HG02610 (cell line): ENCODE results near the gene ADAM10.

ENCODE experiments used
- ATAC-seq: cut with Tn5 transposase; IDR thresholded peaks from one replicate; pipeline ENCODE4 v1.9.1; 2021; ENCODE audit warnings: mild to moderate bottlenecking, moderate library complexity; ENCODE audit not compliant: unreplicated experiment

Gene ADAM10

DNA sequence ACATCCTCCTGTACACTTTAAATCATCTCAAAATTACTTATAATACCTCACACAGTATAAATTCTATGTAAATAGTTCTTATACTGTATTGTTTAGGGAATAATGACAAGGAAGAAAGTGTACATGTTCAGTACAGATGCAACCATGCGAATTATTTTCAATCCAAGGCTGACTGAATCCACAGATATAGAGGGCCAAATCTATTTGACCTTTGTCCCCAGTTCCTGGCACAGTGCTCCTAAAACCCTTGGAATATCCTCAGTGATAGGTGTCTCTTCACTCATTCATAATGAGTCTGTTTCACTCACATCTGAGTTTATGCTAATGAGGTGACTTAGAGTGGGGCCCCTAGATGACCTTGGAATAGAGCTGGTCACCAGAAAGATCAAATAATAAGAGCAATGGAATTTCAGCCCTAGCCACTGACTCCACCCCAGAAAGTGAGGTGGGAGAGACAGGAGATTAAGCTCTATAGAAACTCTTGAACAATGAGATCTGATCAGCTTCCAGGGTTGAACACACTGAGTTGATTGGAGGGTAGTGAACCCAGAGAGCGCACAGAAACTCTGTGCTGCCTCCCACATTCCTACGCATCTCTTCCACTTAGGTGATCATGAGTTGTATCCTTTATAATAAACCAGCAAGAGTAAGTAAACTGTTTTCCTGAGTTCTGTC is 65.3 kb downstream of the ADAM10 start:
- ATAC-seq = no peak

DNA sequence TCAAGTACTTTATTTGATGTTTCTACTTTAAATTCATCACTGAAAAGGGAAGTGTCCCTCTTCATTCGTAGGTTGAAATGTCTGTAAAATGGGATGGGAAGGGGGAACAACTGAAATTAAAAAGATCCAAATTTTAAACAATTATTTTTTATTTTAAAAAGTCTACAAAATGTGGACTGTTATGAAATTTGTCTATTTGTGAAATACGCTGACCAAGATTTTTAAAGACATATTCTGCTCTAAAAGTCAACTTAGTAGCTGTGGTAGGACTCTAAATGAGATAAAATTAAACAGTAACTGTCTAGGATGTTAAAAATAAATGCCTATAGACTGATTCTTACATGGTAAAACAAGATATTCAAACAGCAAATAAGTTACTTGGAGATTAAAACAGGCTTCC is 67.3 kb downstream of the ADAM10 start:
- ATAC-seq = no peak

DNA sequence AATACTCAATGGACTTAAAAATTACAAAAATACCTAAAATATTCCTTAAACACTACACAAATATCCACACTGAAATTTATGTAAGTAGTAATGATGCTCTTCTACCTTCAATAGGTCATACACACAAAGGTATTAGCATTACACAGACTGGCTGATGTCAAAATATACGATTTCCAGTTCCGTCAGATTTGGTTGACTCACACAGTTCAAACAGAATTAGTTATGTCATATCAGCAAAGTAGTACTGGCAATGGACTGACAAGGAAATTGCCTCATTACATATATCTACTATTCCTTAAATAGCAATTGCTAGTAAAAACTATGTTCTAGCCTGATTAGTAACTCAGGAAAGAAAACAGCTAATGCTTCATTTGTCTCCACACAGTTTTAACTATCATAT is 70.8 kb downstream of the ADAM10 start:
- ATAC-seq = no peak

DNA sequence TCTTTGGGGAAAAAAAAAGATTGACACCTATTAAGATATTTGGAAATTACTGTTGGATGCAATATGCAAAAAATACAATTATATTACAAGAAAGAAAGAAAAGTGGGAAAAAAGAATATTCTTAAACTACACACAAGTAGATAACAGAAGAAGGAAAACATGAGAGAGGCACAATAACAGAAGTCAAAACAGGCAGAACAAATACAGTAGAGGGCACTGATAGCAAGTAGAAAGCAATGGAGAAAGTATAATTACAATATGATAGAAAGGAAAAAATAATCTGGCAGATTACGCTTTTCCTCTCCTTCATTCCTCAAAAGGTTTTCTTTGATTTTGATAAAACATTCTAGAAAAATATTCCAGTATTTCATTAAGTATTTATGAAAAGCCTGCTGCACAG is 72.1 kb downstream of the ADAM10 start:
- no peak for ATAC-seq

DNA sequence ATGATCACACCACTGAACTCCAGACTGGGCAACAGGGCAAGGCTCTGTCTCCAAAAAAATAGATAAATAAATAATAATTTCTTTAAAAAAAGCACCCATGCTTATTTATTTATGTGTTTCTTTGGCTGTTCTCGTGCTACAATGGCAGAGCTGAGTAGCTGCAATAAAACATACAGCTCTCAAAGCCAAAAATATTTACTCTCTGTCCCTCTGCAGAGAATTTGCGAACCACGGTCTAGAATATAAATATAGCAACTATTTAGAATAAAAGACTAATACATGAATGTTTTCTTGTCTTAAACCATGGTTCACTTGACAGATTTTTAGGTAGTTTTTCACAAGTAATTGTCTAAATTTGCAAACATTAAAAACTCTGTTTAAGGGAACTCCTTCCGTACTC is 72.7 kb downstream of the ADAM10 start:
- no peak for ATAC-seq

DNA sequence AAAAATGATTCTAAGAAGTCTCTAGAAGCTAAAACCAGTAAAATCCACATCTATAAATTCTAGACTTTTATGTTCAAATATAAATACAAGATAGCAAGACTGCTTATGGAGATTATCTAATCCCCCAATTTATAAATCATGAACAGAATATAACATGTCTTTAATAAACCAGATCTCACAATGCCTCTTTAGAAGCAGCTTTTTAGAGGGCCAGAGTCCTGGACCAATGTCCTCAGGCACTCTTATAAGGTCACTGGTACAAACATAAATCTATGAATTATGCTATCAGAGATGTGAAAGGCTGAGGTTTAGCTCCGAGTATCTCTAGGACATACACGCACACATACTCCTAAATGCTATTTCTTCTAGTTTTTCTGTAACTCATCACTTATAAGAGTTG is 78.3 kb downstream of the ADAM10 start:
- ATAC-seq = no peak

DNA sequence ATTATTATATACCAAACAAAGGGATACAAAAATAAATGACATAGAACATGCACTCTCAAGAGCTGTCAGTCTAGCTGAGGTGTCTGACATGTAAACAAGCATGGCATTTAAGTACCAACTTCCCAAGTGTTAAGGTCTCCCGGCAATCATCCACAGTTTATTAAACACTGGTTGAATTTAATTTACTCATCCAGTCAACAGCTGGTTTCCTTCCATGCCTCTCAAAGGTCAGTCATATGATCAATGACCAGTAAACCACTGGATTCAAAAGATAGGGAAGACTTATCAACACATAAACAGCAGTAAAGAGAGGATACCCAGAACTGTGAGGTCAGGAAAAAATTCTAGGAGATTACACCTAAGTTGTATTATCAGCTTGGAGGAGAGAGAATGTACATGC is 80.4 kb downstream of the ADAM10 start:
- ATAC-seq = no peak

DNA sequence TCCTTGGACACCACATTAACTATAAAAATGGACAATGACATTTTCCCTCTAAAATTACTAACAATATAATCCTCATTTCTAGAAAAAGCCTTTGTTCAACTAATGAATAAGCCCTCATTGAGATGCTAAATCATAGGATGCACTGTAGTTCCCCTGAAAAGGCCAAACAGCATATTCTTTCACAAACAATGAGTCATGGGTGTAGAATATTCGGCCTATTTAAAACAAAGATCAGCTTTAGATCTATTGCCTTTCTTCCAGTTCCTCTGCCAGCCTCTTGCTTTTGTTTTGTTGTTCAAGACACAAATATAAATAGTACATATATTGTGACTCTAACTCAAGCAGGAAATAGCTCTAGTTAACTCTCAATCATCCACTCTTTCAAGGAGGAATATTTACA is 82.5 kb downstream of the ADAM10 start:
- no peak for ATAC-seq

DNA sequence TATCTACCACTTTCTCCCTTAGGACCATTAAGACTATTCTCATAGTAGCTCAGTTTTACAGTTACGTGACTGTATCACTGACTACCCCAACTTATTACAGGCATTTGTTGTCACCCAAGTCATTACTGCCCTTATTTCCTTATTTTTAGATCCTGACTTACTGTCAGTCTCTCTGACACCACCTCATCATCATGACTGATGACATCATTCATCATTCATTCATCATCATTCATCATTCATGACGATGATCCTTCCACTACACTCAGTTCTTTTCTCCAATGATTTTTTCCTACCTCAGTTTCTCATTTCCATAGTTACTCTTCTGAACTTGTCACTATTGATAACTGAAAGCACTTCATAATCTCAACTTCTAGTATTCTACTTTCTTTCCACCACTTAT is 83.8 kb downstream of the ADAM10 start:
- ATAC-seq = no peak

DNA sequence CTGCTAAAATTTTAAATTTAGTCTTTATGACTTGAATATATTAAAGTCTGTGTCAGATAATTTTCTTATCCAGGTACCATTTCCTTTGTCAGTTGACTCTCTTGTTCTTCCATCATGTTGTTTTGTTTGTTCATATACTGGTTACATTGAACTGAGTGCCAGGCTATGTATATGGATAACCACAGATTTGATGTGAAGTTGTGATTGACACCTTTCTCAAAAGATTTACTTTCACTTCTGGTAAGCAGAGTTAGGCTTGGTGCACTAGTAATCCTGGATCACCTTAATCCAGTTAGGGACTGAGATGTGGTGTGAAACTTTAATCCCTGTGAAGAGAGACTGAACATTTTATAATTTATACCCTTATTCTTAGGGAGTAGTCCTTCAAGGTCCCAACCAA is 99.4 kb downstream of the ADAM10 start:
- ATAC-seq = no peak

DNA sequence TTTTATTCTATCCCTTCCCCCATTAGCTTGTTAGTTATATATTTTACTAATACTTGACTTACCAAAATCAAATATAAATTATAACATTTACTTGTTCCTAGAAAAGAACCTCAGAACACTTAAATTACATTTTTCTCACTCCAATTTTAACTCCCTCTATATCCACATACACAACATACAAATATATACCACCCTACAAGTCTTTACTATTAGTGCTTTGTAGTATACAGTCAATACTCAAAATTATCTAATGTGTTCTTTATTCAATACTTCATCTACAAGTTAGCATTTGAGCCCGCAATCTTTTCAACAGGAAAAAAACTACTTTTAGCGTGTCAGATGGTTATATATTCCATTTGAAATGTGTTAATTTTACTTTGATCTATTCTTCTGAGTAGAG is 100.3 kb downstream of the ADAM10 start:
- no peak for ATAC-seq

DNA sequence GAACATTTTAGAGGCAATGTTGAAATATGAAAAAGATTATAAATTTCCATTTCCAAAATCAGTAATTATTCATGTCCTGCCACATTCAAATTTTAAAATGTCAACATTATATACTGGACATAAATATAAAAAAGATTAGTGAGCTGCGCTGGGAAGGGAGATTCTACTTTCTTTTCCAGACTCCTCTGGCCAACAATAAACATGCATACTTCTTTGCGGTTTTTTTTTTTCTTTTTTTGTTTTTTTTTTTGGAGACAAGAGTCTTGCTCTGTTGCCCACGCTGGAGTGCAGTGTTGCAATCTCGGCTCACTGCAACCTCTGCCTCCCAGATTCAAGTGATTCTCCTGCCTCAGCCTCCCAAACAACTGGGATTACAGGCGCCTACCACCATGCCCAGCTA is 105.5 kb downstream of the ADAM10 start:
- no peak for ATAC-seq

DNA sequence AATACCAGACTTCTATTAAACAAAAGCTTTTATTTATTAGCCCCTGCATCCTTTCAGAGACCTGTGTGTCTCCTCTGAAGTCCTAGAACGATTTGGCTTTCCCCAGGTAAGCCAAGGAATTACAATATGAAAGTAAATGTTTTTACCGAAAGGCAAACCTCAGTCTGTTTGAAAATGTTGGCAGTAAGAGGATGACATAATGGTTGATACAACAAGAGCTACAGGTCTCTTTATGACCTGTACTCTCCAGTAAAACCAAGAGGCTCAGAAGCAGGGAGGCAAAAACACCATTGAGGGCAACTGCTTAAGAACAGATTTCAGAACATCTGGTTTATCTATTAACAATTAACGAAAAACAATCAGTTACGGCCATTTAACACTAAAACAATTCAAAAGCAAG is 107.8 kb downstream of the ADAM10 start:
- ATAC-seq = no peak

DNA sequence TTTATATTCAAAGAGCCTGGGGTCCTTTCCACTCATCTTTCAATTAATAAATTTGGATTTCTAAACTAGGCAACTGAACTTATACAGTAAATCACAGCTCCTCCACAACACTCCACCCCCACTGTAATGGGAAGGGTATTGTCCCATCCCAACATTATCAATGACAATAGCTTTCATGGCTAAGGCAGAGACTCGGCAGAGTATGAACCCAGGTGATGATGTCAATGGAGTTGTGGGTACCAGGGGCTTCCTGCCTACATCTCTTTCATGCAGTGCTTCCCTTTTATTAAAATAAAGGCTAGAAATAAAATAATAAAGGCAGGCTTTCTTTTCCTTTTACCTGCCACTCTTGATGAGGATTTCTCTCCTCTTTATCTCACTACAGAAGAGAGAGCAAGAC is 109.5 kb downstream of the ADAM10 start:
- no peak for ATAC-seq

DNA sequence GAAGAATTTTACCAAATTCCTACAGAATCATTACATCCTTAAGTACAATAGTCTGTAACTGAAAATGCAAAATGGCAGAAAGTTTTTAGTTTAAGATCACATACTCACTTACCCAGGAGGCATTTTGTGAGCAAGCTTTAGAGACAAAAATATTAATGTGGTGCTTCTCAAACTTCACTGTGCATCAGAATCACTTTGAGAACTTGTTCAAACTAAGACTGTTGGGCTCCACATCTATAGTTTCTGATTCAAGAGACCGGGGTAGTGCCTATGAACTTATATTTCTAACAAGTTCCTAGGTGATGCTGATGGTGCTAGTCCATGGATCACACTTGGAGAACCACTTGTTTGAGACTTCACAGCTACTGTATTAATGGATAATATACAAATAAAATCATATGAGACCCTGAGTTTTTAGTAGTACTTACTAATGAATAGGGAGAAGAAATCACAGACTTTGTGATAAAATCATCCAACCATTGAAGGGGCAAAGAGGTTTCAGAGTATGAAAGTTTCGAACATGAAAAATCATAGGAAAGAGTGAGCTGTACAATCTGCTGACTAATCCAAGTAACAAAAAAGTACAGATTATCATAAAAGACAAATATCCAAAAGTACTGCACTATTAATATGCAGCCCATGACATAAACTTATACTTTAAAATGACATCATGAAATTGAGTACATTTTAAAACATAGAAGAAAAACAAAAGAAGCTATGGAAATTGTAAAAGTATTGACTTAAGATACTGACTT is 110.3 kb downstream of the ADAM10 start:
- ATAC-seq = no peak

DNA sequence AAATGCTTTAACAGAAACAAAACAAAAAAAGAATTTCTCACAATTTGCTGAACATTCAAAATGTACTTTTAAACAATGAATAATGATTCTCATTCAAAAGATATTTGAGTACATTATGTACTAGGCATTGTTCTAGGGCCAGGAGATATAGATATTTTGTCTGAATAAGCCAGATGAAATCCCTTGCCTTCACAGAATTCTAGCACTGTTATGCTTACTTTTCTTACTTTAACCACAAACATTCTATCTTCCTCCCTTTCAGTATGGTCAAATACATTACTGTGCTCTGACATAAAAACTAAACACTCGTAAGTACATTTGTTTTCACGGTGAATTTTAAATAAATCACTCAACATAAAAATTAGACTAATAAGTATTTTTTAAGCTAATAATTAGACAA is 116.7 kb downstream of the ADAM10 start:
- no peak for ATAC-seq

DNA sequence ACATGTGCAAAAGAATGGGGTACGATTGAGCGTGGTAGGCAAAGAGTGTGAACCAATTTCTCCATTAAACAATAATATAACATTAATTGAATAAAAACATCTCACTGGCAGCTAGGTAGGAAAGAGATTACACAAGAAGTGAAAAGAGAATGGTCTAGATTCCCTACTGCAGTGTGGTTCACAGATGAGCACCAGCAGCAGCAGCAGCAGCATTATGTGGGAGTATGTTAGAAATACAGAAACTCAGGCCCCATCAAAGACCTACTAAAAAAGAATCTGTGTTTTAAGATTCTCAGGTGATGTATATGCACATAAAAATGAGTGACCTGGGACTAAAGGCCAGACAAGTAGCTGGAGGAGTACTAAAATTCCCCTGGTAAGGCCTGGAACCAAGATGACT is 118.2 kb downstream of the ADAM10 start:
- no peak for ATAC-seq

DNA sequence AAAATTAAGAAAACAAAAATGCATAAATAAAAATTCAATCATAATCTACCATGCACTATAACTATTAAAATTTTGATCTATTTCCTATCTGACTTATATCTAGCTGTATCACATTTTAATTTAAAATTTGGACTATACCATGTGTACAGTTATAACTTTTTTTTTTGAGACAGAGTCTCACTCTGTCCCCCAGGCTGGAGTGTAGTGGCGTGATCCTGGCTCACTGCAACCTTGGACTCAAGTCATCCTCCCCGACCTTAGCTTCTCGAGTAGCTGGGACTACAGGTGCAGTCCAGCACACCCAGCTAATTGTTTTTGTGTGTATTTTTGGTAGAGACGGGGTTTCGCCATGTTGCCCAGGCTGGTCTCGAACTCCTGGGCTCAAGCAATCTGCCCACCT is 119.9 kb downstream of the ADAM10 start:
- no peak for ATAC-seq

DNA sequence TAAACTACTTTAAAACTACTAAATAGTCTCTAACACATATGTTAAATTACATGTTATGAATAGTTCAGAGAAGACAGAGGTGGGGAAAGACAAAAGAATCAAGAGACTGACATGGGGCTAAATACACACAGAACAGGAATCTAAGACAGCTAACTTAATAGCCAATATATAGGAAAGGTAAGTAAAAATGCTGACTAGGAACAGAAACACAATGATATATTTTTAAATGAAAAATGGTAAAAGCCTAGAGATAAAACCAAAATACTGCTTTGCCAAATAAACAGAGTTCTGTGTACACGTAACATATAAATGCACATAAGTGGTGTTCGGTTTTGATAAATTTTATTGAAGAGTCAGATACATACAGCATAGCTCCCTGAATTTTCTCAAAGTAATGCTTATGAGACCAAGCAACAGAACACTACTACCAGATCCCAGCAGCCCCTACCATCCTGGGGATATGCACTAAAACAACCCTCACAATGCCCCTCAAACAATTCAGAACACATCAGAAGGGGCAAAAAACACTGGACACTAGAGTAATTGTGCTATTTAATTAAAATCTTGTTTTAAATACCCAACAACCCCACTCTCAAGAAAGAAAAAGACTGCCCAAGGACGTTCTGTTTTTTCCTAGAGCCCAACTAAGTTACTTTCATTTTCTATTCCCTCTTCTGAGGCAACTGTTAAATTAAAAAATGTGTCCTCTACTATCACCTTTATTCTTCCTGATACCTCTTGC is 121.1 kb downstream of the ADAM10 start:
- no peak for ATAC-seq

DNA sequence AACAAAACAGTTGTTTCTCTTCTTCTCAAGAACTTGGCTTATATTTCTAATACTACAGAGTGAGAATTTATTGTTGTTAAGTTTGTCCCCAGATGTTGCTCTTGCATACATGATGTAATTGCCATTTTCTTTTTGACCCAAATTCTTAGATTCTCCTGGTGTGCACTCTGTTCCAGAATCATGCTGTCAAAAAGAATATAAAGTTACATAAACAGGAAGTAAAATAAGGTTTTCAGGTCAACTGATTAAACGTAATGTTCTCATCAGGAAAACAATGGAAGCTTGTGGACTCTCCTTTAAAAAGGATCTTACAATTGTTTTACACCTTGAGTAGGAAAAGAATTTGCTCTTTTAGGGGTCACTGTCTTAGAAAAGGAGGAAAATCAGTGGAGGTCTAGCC is 121.8 kb downstream of the ADAM10 start:
- ATAC-seq = no peak

DNA sequence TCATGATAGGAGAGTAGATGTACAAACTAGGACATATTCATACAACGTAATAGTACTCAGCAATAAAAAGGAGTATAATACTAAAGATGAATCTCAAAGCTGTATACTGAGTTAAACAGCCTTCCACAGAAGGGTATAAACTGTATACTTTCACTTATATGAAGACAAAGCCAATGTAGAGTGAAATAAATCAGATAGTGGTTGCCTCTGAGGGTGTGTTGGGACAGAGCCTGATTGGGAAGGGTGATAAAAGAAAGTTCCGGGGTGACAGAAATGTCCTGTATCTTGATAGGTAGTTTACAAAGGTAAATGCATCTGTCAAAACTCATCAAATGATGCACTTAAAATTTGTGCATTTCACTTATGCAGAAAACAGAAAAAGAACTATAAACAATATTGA is 122.5 kb downstream of the ADAM10 start:
- no peak for ATAC-seq

DNA sequence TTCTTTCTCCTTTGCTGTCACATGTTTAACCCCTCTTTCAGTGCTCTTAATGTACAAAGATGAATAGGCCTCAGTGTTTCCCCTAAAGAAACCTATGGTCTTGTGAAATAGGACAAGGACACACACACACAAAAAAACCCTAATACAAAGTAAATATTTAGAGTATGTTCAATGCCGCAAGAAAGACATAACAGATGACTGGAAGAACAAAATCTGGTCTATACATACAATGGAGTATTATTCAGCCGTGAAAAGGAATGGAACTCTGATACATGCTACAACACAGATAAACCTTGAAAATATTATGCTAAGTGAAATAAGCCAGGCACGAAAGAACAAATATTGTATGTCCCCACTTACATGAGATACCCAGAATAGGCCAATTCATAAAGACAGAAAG is 123.1 kb downstream of the ADAM10 start:
- no peak for ATAC-seq
